Caco-2 (cell line): ENCODE data around the gene CREB3L1. TPM values are rescaled to one million over a fixed set of nuclear protein-coding genes. Genes with fewer than 3 reads are reported as not detected.

Source experiments
- BruUV-seq: library from RNA; stranded (reverse); fragments of 400-500 nt; replicated peaks from 2 replicates; lab custom pipeline; 2021; lab: Mats Ljungman, UMichigan
- CTCF ChIA-PET: fragments of 300-600 bp; sonication (Branson Sonifier 250); formaldehyde crosslinking; loops from one replicate; lab custom pipeline; 2022; ENCODE audit warnings: antibody characterized with exemption; lab: Charles Lee
- POLR2A ChIA-PET: fragments of 300-600 bp; sonication (Branson Sonifier 250); formaldehyde crosslinking; loops from one replicate; lab custom pipeline; 2022; ENCODE audit warnings: antibody characterized with exemption; lab: Charles Lee
- DNase-seq, 2 experiments: peaks; one replicate each; pipeline versions ENCODE4 v3.0.0 to v3.0.0-alpha.2; 2020 to 2022
- H3K27me3 ChIP-seq: replicated peaks from 2 replicates; pipeline ENCODE4 v1.6.0; 2011; ENCODE audit warnings: low read length; ENCODE audit not compliant: control insufficient read depth, insufficient read depth
- H3K36me3 ChIP-seq: 2 replicates; pipeline ENCODE4 v1.5.1; 2011; ENCODE audit warnings: low read length; ENCODE audit not compliant: control insufficient read depth, insufficient read depth
- H3K4me1 ChIP-seq: fragments of 250-450 bp; sonication (Bioruptor Pico); 2 replicates; pipeline ENCODE4 v1.5.1; 2020; ENCODE audit warnings: mild to moderate bottlenecking
- H3K4me3 ChIP-seq: 2 replicates; pipeline ENCODE4 v1.5.1; 2011; ENCODE audit warnings: low read depth, mild to moderate bottlenecking, control low read depth, low read length
- H3K9me3 ChIP-seq: fragments of 250-450 bp; sonication (Bioruptor Pico); 2 replicates; pipeline ENCODE4 v1.5.1; 2020; ENCODE audit warnings: mild to moderate bottlenecking, moderate library complexity
- H3K27ac Mint-ChIP-seq: one replicate; pipeline ENCODE4 v1.8.0; 2022; ENCODE audit warnings: mixed read lengths; ENCODE audit not compliant: unreplicated experiment
- H3K27me3 Mint-ChIP-seq: one replicate; pipeline ENCODE4 v1.8.0; 2022; ENCODE audit warnings: mixed read lengths; ENCODE audit not compliant: insufficient read depth, unreplicated experiment
- H3K36me3 Mint-ChIP-seq: one replicate; pipeline ENCODE4 v1.8.0; 2022; ENCODE audit warnings: mild to moderate bottlenecking, mixed read lengths; ENCODE audit not compliant: insufficient read depth, unreplicated experiment
- H3K4me1 Mint-ChIP-seq: one replicate; pipeline ENCODE4 v1.8.0; 2022; ENCODE audit warnings: low read depth, mixed read lengths; ENCODE audit not compliant: unreplicated experiment
- H3K4me3 Mint-ChIP-seq: one replicate; pipeline ENCODE4 v1.8.0; 2022; ENCODE audit warnings: mild to moderate bottlenecking, moderate library complexity, mixed read lengths; ENCODE audit not compliant: unreplicated experiment
- H3K9me3 Mint-ChIP-seq: one replicate; pipeline ENCODE4 v1.8.0; 2022; ENCODE audit warnings: mixed read lengths; ENCODE audit not compliant: unreplicated experiment
- CTCF ChIP-seq, 2 experiments: fragments of 200-600 bp in 1 of 2; IDR thresholded peaks; 1 replicate in 1 of 2; 2 replicates in 1 of 2; pipeline versions ENCODE4 v1.5.1 to v1.8.0; 2011 to 2022; ENCODE audit warnings: antibody characterized with exemption in 1 of 2, control low read depth in 1 of 2, inconsistent platforms in 1 of 2, low read depth in 1 of 2, low read length in 1 of 2, mild to moderate bottlenecking in 1 of 2, moderate library complexity in 1 of 2; ENCODE audit not compliant: insufficient read depth in 1 of 2, severe bottlenecking in 1 of 2, unreplicated experiment in 1 of 2
- intact Hi-C: fragments of 100-400 bp; cut with micrococcal nuclease; formaldehyde crosslinking; loops from one replicate; pipeline ENCODE4 v1.10.0; 2022; ENCODE audit not compliant: unreplicated experiment
- total RNA-seq: library from RNA; stranded (reverse); gene quantifications from 2 replicates; pipeline ENCODE4 v1.2.3, GENCODE V29; 2022

The CREB3L1 gene
- total RNA-seq, 1 experiment from 2014 or later, result 24.9 TPM

- CTCF ChIA-PET, result interaction anchor here (0.7 to 1.2 kb wide), 2 partner anchors 10 to 29 kb away, joined by 3 read pairs; no protein-coding TSS in a partner anchor
- TF ChIP-seq CTCF (IDR thresholded peaks at IDR 0.05; ENCODE audit: insufficient read depth in 1 of 2, low read depth in 1 of 2, low read length in 1 of 2, severe bottlenecking in 1 of 2, unreplicated experiment in 1 of 2), result no peak
- peaks cover 2% of the 10 kb centered on the region; the same call in 1 of the 2 replicates for H3K36me3 ChIP-seq
- H3K27me3 ChIP-seq, result no peaks in the 10 kb centered on the region
- no peaks in the 10 kb centered on the region for H3K9me3 ChIP-seq
- peak overlapping the region; percentile 85 for H3K4me3 ChIP-seq
- Mint-ChIP-seq H3K4me3 (peak overlapping the region; percentile 89), H3K9me3 (no peaks in the 10 kb centered on the region), H3K27me3 (no peaks in the 10 kb centered on the region), H3K4me1 (peaks cover 51% of the 10 kb centered on the region), H3K27ac (peak overlapping the region; percentile 20), H3K36me3 (peaks cover 14% of the 10 kb centered on the region)
- peaks cover 48% of the 10 kb centered on the region for H3K4me1 ChIP-seq
- intact Hi-C loops, result no loop called here
- POLR2A ChIA-PET, result no interaction called here
- BruUV-seq, result TSS peak; percentile 25
- DNase-seq, result no peak
Measured at GRCh38 chr11:46279126-46280099, 2.0 kb downstream of the CREB3L1 start.

GRCh38 chr11:46280706-46281105, 3.2 kb downstream of the CREB3L1 start:
- TF ChIP-seq CTCF (IDR thresholded peaks at IDR 0.05; ENCODE audit: insufficient read depth in 1 of 2, low read depth in 1 of 2, low read length in 1 of 2, severe bottlenecking in 1 of 2, unreplicated experiment in 1 of 2), result no peak
- no peaks in the 10 kb centered on the region for H3K9me3 ChIP-seq
- peaks cover 42% of the 10 kb centered on the region for H3K4me1 ChIP-seq
- H3K27me3 ChIP-seq, result no peaks in the 10 kb centered on the region
- Mint-ChIP-seq H3K27me3 (no peaks in the 10 kb centered on the region), H3K4me1 (peaks cover 42% of the 10 kb centered on the region), H3K4me3 (peak overlapping the region; percentile 58), H3K9me3 (no peaks in the 10 kb centered on the region), H3K27ac (peak overlapping the region; percentile 77), H3K36me3 (peaks cover 19% of the 10 kb centered on the region)
- DNase-seq, result no peak
- H3K4me3 ChIP-seq, result no peak overlapping the region
- POLR2A ChIA-PET, result interaction anchor here (0.6 kb wide), 1 partner anchor 17 kb away, joined by 4 read pairs; no protein-coding TSS in a partner anchor
- no TSS peak for BruUV-seq
- intact Hi-C loops, result loop anchor here (1.0 kb wide), 1 partner anchor 10 kb away; no protein-coding TSS in a partner anchor
- CTCF ChIA-PET, result no interaction called here
- peaks cover 4% of the 10 kb centered on the region for H3K36me3 ChIP-seq

- Mint-ChIP-seq H3K27me3 (no peaks in the 10 kb centered on the region), H3K4me3 (peak overlapping the region; percentile 58), H3K27ac (peak overlapping the region; percentile 77), H3K36me3 (peaks cover 19% of the 10 kb centered on the region), H3K4me1 (peaks cover 37% of the 10 kb centered on the region), H3K9me3 (no peaks in the 10 kb centered on the region)
- ChIA-PET POLR2A (interaction anchor here (0.6 kb wide), 1 partner anchor 17 kb away, joined by 4 read pairs; no protein-coding TSS in a partner anchor), CTCF (no interaction called here)
- Histone ChIP-seq H3K4me1 (peaks cover 36% of the 10 kb centered on the region), H3K27me3 (no peaks in the 10 kb centered on the region), H3K4me3 (no peak overlapping the region), H3K9me3 (no peaks in the 10 kb centered on the region), H3K36me3 (peaks cover 4% of the 10 kb centered on the region)
- TF ChIP-seq CTCF (IDR thresholded peaks at IDR 0.05; ENCODE audit: insufficient read depth in 1 of 2, low read depth in 1 of 2, low read length in 1 of 2, severe bottlenecking in 1 of 2, unreplicated experiment in 1 of 2), result no peak
- no peak for DNase-seq
- intact Hi-C loops, result loop anchor here (1.0 kb wide), 1 partner anchor 9 kb away; no protein-coding TSS in a partner anchor
- no TSS peak for BruUV-seq
Measured at GRCh38 chr11:46281371-46281831, 3.9 kb downstream of the CREB3L1 start.
